GM11168 (cell line): Measurements from ENCODE around the gene CCDC154.

Source experiments
- in situ Hi-C: fragments of 300-500 bp; cut with MboI; formaldehyde crosslinking; loops from one replicate; pipeline ENCODE4 v1.12.0; 2022; ENCODE audit warnings: low sequenced_read_pairs; ENCODE audit not compliant: unreplicated experiment

Gene CCDC154

GRCh38 chr16:1438229-1439057 lies 5.9 kb downstream of the CCDC154 start:
- in situ Hi-C loops, result no loop called here

- in situ Hi-C loops, result no loop called here
These were observed 6.8 kb downstream of the CCDC154 start for GRCh38 chr16:1437606-1438005.

GRCh38 chr16:1436731-1437355 lies 7.5 kb downstream of the CCDC154 start:
- in situ Hi-C loops, result no loop called here

- in situ Hi-C loops, result no loop called here
These were observed 8.2 kb downstream of the CCDC154 start for GRCh38 chr16:1435921-1436697.

- in situ Hi-C loops, result no loop called here
These were observed 9.4 kb downstream of the CCDC154 start for GRCh38 chr16:1434644-1435592.

- in situ Hi-C loops, result no loop called here
These were observed 10.6 kb downstream of the CCDC154 start for GRCh38 chr16:1433756-1434155.

GRCh38 chr16:1433263-1433560 lies 11.1 kb downstream of the CCDC154 start:
- in situ Hi-C loops, result no loop called here

- in situ Hi-C loops, result no loop called here
These were observed 11.7 kb downstream of the CCDC154 start for GRCh38 chr16:1432388-1433262.

- in situ Hi-C loops, result no loop called here
These were observed 12.7 kb downstream of the CCDC154 start for GRCh38 chr16:1431497-1432270.

- in situ Hi-C loops, result no loop called here
These were observed 13.4 kb downstream of the CCDC154 start, which contains the start of gene PERCC1 for GRCh38 chr16:1430759-1431496. PERCC1 (plus strand) TSS chr16:1431078; CDS start chr16:1432594, 1,516 bp downstream.

- in situ Hi-C loops, result no loop called here
These were observed 14.1 kb downstream of the CCDC154 start for GRCh38 chr16:1430214-1430758.

- in situ Hi-C loops, result no loop called here
These were observed 14.7 kb downstream of the CCDC154 start for GRCh38 chr16:1429631-1430030.

GRCh38 chr16:1429012-1429411 lies 15.3 kb downstream of the CCDC154 start:
- in situ Hi-C loops, result no loop called here

- in situ Hi-C loops, result no loop called here
These were observed 15.8 kb downstream of the CCDC154 start for GRCh38 chr16:1428511-1428910.

GRCh38 chr16:1427473-1428461 lies 16.6 kb downstream of the CCDC154 start:
- in situ Hi-C loops, result no loop called here
